GM12891 (cell line): ENCODE results near the gene CPED1.
A peak's percentile ranks its signal among the peaks of the same experiment; 100 is the strongest.

Experiments
- DNase-seq: peaks from one replicate; pipeline ENCODE4 v3.0.0; 2011; ENCODE audit warnings: low spot score; ENCODE audit not compliant: insufficient read length
- FAIRE-seq: peaks from 2 replicates; lab custom pipeline; 2011; peaks lifted over from hg19 to GRCh38; lab: Jason Lieb, UNC
- PAX5 ChIP-seq: IDR thresholded peaks from 2 replicates; pipeline ENCODE4 v1.6.1; 2011; ENCODE audit warnings: low read length, moderate library complexity, mild to moderate bottlenecking; ENCODE audit not compliant: insufficient read depth, severe bottlenecking
- POLR2A ChIP-seq: IDR thresholded peaks from 2 replicates; pipeline ENCODE4 v1.6.1; 2011; ENCODE audit warnings: low read depth, low read length, control low read depth
- POLR2AphosphoS5 ChIP-seq: IDR thresholded peaks from 2 replicates; pipeline ENCODE4 v1.6.1; 2011; ENCODE audit warnings: low read depth, low read length, control low read depth
- POU2F2 ChIP-seq: IDR thresholded peaks from 2 replicates; pipeline ENCODE4 v1.6.1; 2011; ENCODE audit warnings: low read depth, mild to moderate bottlenecking, control low read depth, low read length, moderate library complexity
- SPI1 ChIP-seq: IDR thresholded peaks from 2 replicates; pipeline ENCODE4 v1.6.1; 2011; ENCODE audit warnings: low read depth, low read length, control low read depth
- TAF1 ChIP-seq: IDR thresholded peaks from 2 replicates; pipeline ENCODE4 v1.6.1; 2011; ENCODE audit warnings: low read depth, low read length, control low read depth

CPED1 gene

GRCh38 chr7:121139427-121139826, 150.9 kb downstream of the CPED1 start:
- DNase-seq, result no peak
- TF ChIP-seq TAF1, result no peak
- TF ChIP-seq PAX5, result no peak
- no peak for TF ChIP-seq POLR2A
- TF ChIP-seq POU2F2, result no peak
- FAIRE-seq, result no peak

- FAIRE-seq, result no peak
- DNase-seq, result no peak
- no peak for TF ChIP-seq PAX5
- no peak for TF ChIP-seq POLR2A
- TF ChIP-seq POU2F2, result no peak
- no peak for TF ChIP-seq SPI1
Measured at GRCh38 chr7:121140790-121141189, 152.3 kb downstream of the CPED1 start.

- FAIRE-seq (no peak), DNase-seq (no peak)
- TF ChIP-seq POLR2A, result no peak
- no peak for TF ChIP-seq PAX5
- no peak for TF ChIP-seq SPI1
- TF ChIP-seq POU2F2, result no peak
- TF ChIP-seq POLR2AphosphoS5, result no peak
Measured at GRCh38 chr7:121151774-121152221, 163.3 kb downstream of the CPED1 start.

GRCh38 chr7:121153411-121153810, 164.9 kb downstream of the CPED1 start:
- no peak for DNase-seq
- no peak for TF ChIP-seq POU2F2
- TF ChIP-seq POLR2AphosphoS5, result no peak
- TF ChIP-seq PAX5, result no peak
- TF ChIP-seq TAF1, result no peak
- no peak for TF ChIP-seq POLR2A
- no peak for TF ChIP-seq SPI1
- FAIRE-seq, result no peak

GRCh38 chr7:121153995-121154394, 165.5 kb downstream of the CPED1 start:
- DNase-seq (no peak), FAIRE-seq (no peak)
- TF ChIP-seq PAX5, result no peak
- TF ChIP-seq POLR2AphosphoS5, result no peak
- no peak for TF ChIP-seq TAF1
- TF ChIP-seq POLR2A, result no peak
- TF ChIP-seq POU2F2, result no peak
- no peak for TF ChIP-seq SPI1

- FAIRE-seq (no peak), DNase-seq (no peak)
- no peak for TF ChIP-seq POLR2AphosphoS5
- TF ChIP-seq POLR2A, result no peak
- no peak for TF ChIP-seq PAX5
- TF ChIP-seq SPI1, result no peak
- TF ChIP-seq POU2F2, result no peak
- TF ChIP-seq TAF1, result no peak
Measured at GRCh38 chr7:121156825-121157224, 168.3 kb downstream of the CPED1 start.

- TF ChIP-seq POU2F2 (no peak), PAX5 (no peak), POLR2AphosphoS5 (no peak), TAF1 (no peak), POLR2A (no peak), SPI1 (no peak)
- DNase-seq (no peak), FAIRE-seq (peak; percentile 66)
Measured at GRCh38 chr7:121157341-121157751, 168.8 kb downstream of the CPED1 start.

GRCh38 chr7:121157885-121158590, 169.5 kb downstream of the CPED1 start:
- FAIRE-seq (no peak), DNase-seq (no peak)
- TF ChIP-seq SPI1 (no peak), POU2F2 (no peak), PAX5 (no peak), POLR2AphosphoS5 (no peak), TAF1 (no peak), POLR2A (no peak)

- no peak for TF ChIP-seq POLR2AphosphoS5
- TF ChIP-seq POU2F2, result no peak
- TF ChIP-seq POLR2A, result no peak
- no peak for TF ChIP-seq PAX5
- TF ChIP-seq SPI1, result no peak
- TF ChIP-seq TAF1, result no peak
- DNase-seq, result no peak
- FAIRE-seq, result no peak
Measured at GRCh38 chr7:121158665-121159064, 170.2 kb downstream of the CPED1 start.
